ENCODE results near the gene ARID5B. TPM values are rescaled to one million over a fixed set of nuclear protein-coding genes. Genes with fewer than 3 reads are reported as not detected.

The ARID5B gene
- polyA plus RNA-seq, 1 experiment, result 137 TPM

DNA sequence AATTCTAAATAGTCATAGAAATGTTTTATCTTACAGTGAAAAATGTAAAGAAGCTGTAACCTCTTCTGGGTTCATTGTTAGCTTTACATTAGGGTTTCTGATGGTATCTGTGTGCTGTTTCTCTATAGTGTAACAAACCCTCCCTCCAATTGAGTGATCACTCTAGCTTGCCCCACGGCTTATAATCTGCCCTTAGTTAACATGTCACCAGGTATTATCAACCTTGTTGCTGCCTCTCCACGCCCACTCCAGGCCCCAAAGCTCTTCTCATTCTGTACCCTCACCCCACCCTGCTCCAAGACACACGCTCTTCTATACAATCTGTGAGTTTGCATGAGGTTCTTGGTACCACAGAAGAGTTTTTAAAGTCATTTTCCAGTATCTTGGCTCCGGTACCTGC is 139.4 kb downstream of the ARID5B start:
- H3K27me3 ChIP-seq (ENCODE audit: control insufficient read depth, insufficient read depth, low read length), result no peaks in the 10 kb centered on the region
- H3K4me3 ChIP-seq (ENCODE audit: low read depth, low read length), result no peak overlapping the region
- POLR2A ChIA-PET, result interaction anchor here (5.0 kb wide), 1 partner anchor 9 kb away, joined by 42 read pairs; no protein-coding TSS in a partner anchor
- TF ChIP-seq, protein P1, sequence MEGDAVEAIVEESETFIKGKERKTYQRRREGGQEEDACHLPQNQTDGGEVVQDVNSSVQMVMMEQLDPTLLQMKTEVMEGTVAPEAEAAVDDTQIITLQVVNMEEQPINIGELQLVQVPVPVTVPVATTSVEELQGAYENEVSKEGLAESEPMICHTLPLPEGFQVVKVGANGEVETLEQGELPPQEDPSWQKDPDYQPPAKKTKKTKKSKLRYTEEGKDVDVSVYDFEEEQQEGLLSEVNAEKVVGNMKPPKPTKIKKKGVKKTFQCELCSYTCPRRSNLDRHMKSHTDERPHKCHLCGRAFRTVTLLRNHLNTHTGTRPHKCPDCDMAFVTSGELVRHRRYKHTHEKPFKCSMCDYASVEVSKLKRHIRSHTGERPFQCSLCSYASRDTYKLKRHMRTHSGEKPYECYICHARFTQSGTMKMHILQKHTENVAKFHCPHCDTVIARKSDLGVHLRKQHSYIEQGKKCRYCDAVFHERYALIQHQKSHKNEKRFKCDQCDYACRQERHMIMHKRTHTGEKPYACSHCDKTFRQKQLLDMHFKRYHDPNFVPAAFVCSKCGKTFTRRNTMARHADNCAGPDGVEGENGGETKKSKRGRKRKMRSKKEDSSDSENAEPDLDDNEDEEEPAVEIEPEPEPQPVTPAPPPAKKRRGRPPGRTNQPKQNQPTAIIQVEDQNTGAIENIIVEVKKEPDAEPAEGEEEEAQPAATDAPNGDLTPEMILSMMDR (IDR thresholded peaks at IDR 0.05; ENCODE audit: low read depth, low read length), result no peak
- CTCF ChIA-PET, result interaction anchor here (4.5 to 6.2 kb wide), 2 partner anchors 9 to 205 kb away, joined by 25 to 68 read pairs; no protein-coding TSS in a partner anchor
- H3K27ac ChIP-seq (ENCODE audit: low read depth, low read length), result no peak overlapping the region
- no peaks in the 10 kb centered on the region for H3K9me3 ChIP-seq (ENCODE audit: control insufficient read depth, insufficient read depth, low read length)
- no peak for DNase-seq (ENCODE audit: low read depth, low spot score)

DNA sequence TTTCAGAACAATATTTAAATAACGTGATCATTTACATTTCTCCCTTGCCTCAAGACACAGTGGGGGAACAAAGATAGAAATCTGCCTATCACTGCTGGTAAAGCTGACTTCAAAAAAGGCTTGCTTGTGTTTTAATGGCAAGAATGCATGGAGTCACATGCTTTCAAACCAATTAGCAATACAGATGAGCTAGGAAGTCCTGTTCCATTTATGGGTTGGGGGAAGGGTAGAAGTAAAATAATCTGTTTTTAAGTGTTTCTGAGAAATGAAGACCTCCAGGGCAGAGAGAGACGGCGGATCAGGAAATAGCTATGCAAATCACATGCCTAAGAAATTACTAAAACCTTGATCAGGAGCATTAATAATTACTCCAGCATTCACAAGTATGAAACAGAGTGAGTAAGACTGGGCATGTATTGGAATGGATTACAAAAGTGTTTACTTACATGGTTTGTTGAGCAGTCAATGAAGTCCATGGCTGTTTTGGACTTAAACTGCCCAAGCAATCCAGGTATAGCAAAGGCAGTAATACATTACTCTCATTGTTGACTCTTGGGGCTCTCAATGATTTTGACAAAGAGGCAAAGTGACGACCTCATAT is 142.0 kb downstream of the ARID5B start:
- H3K27ac ChIP-seq (ENCODE audit: low read depth, low read length), result peak overlapping the region; percentile 25
- ChIA-PET CTCF (interaction anchor here (1.8 kb wide), 1 partner anchor 201 kb away, joined by 7 read pairs; no protein-coding TSS in a partner anchor), POLR2A (interaction anchor here (0.6 to 1.8 kb wide), 3 partner anchors 11 to 225 kb away, joined by 3 to 9 read pairs (median 4); no protein-coding TSS in a partner anchor)
- TF ChIP-seq, protein P1 (IDR thresholded peaks at IDR 0.05; ENCODE audit: low read depth, low read length), result no peak
- H3K27me3 ChIP-seq (ENCODE audit: control insufficient read depth, insufficient read depth, low read length), result no peaks in the 10 kb centered on the region
- H3K4me3 ChIP-seq (ENCODE audit: low read depth, low read length), result no peak overlapping the region
- no peak for DNase-seq (ENCODE audit: low read depth, low spot score)
- no peaks in the 10 kb centered on the region for H3K9me3 ChIP-seq (ENCODE audit: control insufficient read depth, insufficient read depth, low read length)

DNA sequence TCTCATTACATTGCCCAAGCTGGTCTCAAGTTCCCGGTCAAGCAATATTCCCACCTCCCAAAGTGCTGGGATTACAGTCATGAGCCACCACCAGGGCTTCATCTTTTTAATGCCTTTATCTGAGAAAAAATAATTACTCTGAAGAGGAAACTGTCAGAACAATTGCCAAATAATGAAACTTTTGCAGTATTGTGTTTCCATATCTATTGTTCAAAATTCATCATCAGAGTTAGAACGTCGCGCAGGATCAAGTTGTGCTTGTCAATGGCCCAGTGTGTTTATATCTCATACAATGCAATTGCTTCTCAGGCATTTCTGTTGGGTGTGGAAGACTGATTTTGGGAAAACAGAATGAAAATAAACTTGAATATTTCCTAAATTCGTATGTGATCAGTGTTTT is 143.1 kb downstream of the ARID5B start:
- Histone ChIP-seq H3K4me3 (ENCODE audit: low read depth, low read length) (no peak overlapping the region), H3K27me3 (ENCODE audit: control insufficient read depth, insufficient read depth, low read length) (no peaks in the 10 kb centered on the region), H3K9me3 (ENCODE audit: control insufficient read depth, insufficient read depth, low read length) (no peaks in the 10 kb centered on the region), H3K27ac (ENCODE audit: low read depth, low read length) (peak overlapping the region; percentile 41)
- TF ChIP-seq, protein P1 (IDR thresholded peaks at IDR 0.05; ENCODE audit: low read depth, low read length), result no peak
- no peak for DNase-seq (ENCODE audit: low read depth, low spot score)
- CTCF ChIA-PET, result interaction anchor here (1.8 kb wide), 1 partner anchor 200 kb away, joined by 7 read pairs; no protein-coding TSS in a partner anchor
- POLR2A ChIA-PET, result interaction anchor here (0.5 kb wide), 1 partner anchor 90 kb away, joined by 3 read pairs; no protein-coding TSS in a partner anchor

DNA sequence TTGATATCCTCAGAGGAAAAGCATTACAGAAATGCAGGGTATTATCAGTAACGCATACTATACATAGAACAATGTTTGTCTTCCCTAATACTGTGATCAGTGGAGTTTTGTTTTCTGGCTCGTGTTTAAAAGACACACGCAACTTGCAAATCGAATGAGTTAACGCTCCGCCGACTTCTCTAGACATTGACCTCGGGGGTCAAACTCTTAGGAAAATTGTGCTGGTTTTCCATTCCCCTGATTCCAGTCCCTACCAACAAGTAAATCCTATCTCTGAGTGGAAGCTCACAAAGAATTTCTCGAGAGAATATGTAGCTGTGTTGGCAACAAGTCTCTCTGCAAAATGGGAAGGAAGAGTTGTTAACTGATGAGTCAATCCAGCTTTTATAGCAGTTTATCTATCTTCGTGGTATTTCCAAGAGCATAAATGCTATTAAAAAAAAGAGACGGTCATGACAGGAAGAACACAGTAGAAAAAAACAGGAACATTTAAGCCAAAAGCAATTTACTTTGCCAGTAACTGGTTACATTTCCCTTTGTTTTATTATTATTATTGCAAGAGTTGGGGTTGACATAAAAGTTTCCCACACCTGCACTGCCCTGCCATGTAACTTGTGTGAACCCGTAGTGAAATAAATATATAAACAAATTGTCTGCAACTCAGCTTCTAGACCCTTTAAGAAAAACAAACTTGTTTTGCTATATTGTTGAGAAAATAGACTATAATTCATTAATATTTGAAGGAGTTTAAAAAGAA is 144.4 kb downstream of the ARID5B start:
- POLR2A ChIA-PET, result interaction anchor here (0.5 to 1.9 kb wide), 4 partner anchors 11 to 1037 kb away, joined by 3 to 9 read pairs (median 5); no protein-coding TSS in a partner anchor
- peak; percentile 73 for DNase-seq (ENCODE audit: low read depth, low spot score)
- TF ChIP-seq, protein P1 (IDR thresholded peaks at IDR 0.05; ENCODE audit: low read depth, low read length), result no peak
- CTCF ChIA-PET, result interaction anchor here (0.6 to 2.1 kb wide), 2 partner anchors 8 to 53 kb away, joined by 4 to 11 read pairs; no protein-coding TSS in a partner anchor
- H3K4me3 ChIP-seq (ENCODE audit: low read depth, low read length), result peak overlapping the region; percentile 29
- no peaks in the 10 kb centered on the region for H3K27me3 ChIP-seq (ENCODE audit: control insufficient read depth, insufficient read depth, low read length)
- H3K27ac ChIP-seq (ENCODE audit: low read depth, low read length), result peak overlapping the region; percentile 76
- no peaks in the 10 kb centered on the region for H3K9me3 ChIP-seq (ENCODE audit: control insufficient read depth, insufficient read depth, low read length)

All from AG04450 (cell line).